ENCODE measurements around the gene TTYH3.

- TF ChIP-seq POLR2AphosphoS5 (IDR thresholded peaks at IDR 0.05; ENCODE audit: insufficient read depth in 1 of 2, low read depth in 1 of 2) (no peak), CTCF (IDR thresholded peaks at IDR 0.05) (no peak), POLR2A (IDR thresholded peaks at IDR 0.05) (no peak)
Measured at GRCh38 chr7:2582006-2582735, 49.6 kb upstream of the TTYH3 start.

Measured in vagina (tissue), 2 donors.